Thyroid gland (tissue), 4 donors: ENCODE data around the gene VASP. TPM values are rescaled to one million over a fixed set of nuclear protein-coding genes. Genes with fewer than 3 reads are reported as not detected.

Experiments used
- DNase-seq, 2 donors: peaks; one replicate each; pipeline ENCODE4 v3.0.0-alpha.2; 2019
- H3K27ac ChIP-seq, 3 donors: fragments of 200-600 bp; sonication (generic); 1 replicate in 2 of 3; 2 replicates in 1 of 3; pipeline ENCODE4 v1.5.1; 2016 to 2019; ENCODE audit warnings: mild to moderate bottlenecking in 1 of 3, moderate library complexity in 1 of 3
- H3K27me3 ChIP-seq: fragments of 200-600 bp; sonication (generic); one replicate; pipeline ENCODE4 v1.5.1; 2019
- H3K36me3 ChIP-seq, 2 donors: fragments of 200-600 bp; sonication (generic); one replicate each; pipeline ENCODE4 v1.5.1; 2016 to 2019
- H3K4me1 ChIP-seq, 2 donors: fragments of 200-600 bp; sonication (generic); one replicate each; pipeline ENCODE4 v1.5.1; 2017 to 2019
- H3K4me3 ChIP-seq, 3 donors: fragments of 200-600 bp; sonication (generic); replicated peaks in 1 of 3; 1 replicate in 2 of 3; 2 replicates in 1 of 3; pipeline ENCODE4 v1.5.1; 2016; ENCODE audit warnings: mild to moderate bottlenecking in 1 of 3
- H3K9me3 ChIP-seq: fragments of 200-600 bp; sonication (generic); one replicate; pipeline ENCODE4 v1.5.1; 2017
- CTCF ChIP-seq, 6 experiments: fragments of 200-600 bp in 3 of 6; fragments of 450-650 bp in 3 of 6; sonication (generic) in 3 of 6; IDR thresholded peaks; one replicate each; pipeline ENCODE4 v1.5.1; 2016 to 2019; ENCODE audit warnings: antibody characterized with exemption in 6 of 6, mild to moderate bottlenecking in 2 of 6, inconsistent platforms in 1 of 6, moderate library complexity in 1 of 6
- POLR2A ChIP-seq, 2 donors: fragments of 450-650 bp; IDR thresholded peaks; one replicate each; pipeline ENCODE4 v1.6.1; 2017; ENCODE audit warnings: antibody characterized with exemption in 2 of 2, mild to moderate bottlenecking in 2 of 2, moderate library complexity in 1 of 2
- WGBS, 2 donors: methylation state at CpG; one replicate each; pipeline ENCODE4 v1.1.5; 2017; 5-methylcytosine and 5-hydroxymethylcytosine counted together
- intact Hi-C: fragments of 100-400 bp; cut with DNase I; formaldehyde crosslinking; loops from one replicate; pipeline ENCODE4 v1.15.1; 2023
- total RNA-seq, 4 donors: library from RNA; depleted of rRNA; stranded (reverse); fragments of >200 nt; gene quantifications; one replicate each; pipeline ENCODE4 v1.2.3, GENCODE V29; 2016

The VASP gene
- total RNA-seq, 4 donors from 2014 or later = 34.3 to 50.8 (median 45.1) TPM

- peak overlapping the region in 2 of 3 donors; percentile 32 to 41 for H3K27ac ChIP-seq
- H3K9me3 ChIP-seq = no peaks in the 10 kb centered on the region
- TF ChIP-seq CTCF (IDR thresholded peaks at IDR 0.05) (no peak), POLR2A (IDR thresholded peaks at IDR 0.05) (no peak)
- H3K4me1 ChIP-seq = peaks cover 15 to 27% of the 10 kb centered on the region in 2 donors
- no peak overlapping the region for H3K4me3 ChIP-seq
- no peak for DNase-seq
- peaks cover 9 to 12% of the 10 kb centered on the region in 2 donors for H3K36me3 ChIP-seq
- intact Hi-C loops = no loop called here
- H3K27me3 ChIP-seq = no peaks in the 10 kb centered on the region
- 80 to 84% methylated on average over 6 to 8 of the region's 13 CpGs for WGBS, 2 donors
These were observed 7.2 kb downstream of the VASP start for GRCh38 chr19:45514376-45515051.

- DNase-seq = no peak
- H3K27ac ChIP-seq = peak overlapping the region in 2 of 3 donors; percentile 32 to 41
- WGBS, 2 donors = 87 to 91% methylated on average over 8 to 10 of the region's 10 CpGs
- no peaks in the 10 kb centered on the region for H3K27me3 ChIP-seq
- peaks cover 11 to 23% of the 10 kb centered on the region in 2 donors for H3K4me1 ChIP-seq
- no peak for TF ChIP-seq CTCF (IDR thresholded peaks at IDR 0.05)
- no peak for TF ChIP-seq POLR2A (IDR thresholded peaks at IDR 0.05)
- no peaks in the 10 kb centered on the region for H3K9me3 ChIP-seq
- H3K36me3 ChIP-seq = peaks cover 9 to 14% of the 10 kb centered on the region in 2 donors
- intact Hi-C loops = no loop called here
- no peak overlapping the region for H3K4me3 ChIP-seq
These were observed 7.9 kb downstream of the VASP start for GRCh38 chr19:45515081-45515624.

GRCh38 chr19:45515807-45516401 is 8.6 kb downstream of the VASP start:
- TF ChIP-seq POLR2A (IDR thresholded peaks at IDR 0.05) (no peak), CTCF (IDR thresholded peaks at IDR 0.05) (no peak)
- intact Hi-C loops = no loop called here
- peaks cover 11 to 23% of the 10 kb centered on the region in 2 donors for H3K4me1 ChIP-seq
- H3K4me3 ChIP-seq = no peak overlapping the region
- peaks cover 9 to 20% of the 10 kb centered on the region in 2 donors for H3K36me3 ChIP-seq
- no peak for DNase-seq
- H3K9me3 ChIP-seq = no peaks in the 10 kb centered on the region
- H3K27ac ChIP-seq = peak overlapping the region in 1 of 3 donors; percentile 22
- WGBS, 2 donors = 89 to 92% methylated on average over 6 to 9 of the region's 9 CpGs
- no peaks in the 10 kb centered on the region for H3K27me3 ChIP-seq

- H3K9me3 ChIP-seq = no peaks in the 10 kb centered on the region
- H3K36me3 ChIP-seq = peaks cover 14 to 23% of the 10 kb centered on the region in 2 donors
- no peak for DNase-seq
- no peak overlapping the region for H3K4me3 ChIP-seq
- intact Hi-C loops = no loop called here
- no peak for TF ChIP-seq POLR2A (IDR thresholded peaks at IDR 0.05)
- no peak for TF ChIP-seq CTCF (IDR thresholded peaks at IDR 0.05)
- no peaks in the 10 kb centered on the region for H3K27me3 ChIP-seq
- 67 to 70% methylated on average over 7 of the region's 7 CpGs for WGBS, 2 donors
- H3K27ac ChIP-seq = no peak overlapping the region
- H3K4me1 ChIP-seq = peaks cover 11 to 23% of the 10 kb centered on the region in 2 donors
These were observed 10.0 kb downstream of the VASP start for GRCh38 chr19:45517238-45517637.
